Natural killer cell (primary cell): ENCODE data around the gene CFAP58. TPM values are rescaled to one million over a fixed set of nuclear protein-coding genes. Genes with fewer than 3 reads are reported as not detected.

ENCODE experiments used
- ATAC-seq, 3 donors: fragments of 150-1000 bp in 2 of 3; fragments of 200-7000 bp in 1 of 3; cut with Tn5 transposase; 1 replicate in 1 of 3; 2 replicates in 2 of 3; pipeline ENCODE4 v1.10.0; 2021; ENCODE audit warnings: mild to moderate bottlenecking in 2 of 3, moderate library complexity in 2 of 3
- DNase-seq, 2 donors: peaks; one replicate each; pipeline versions ENCODE4 v3.0.0 to v3.0.0-alpha.2; 2013 to 2021; ENCODE audit warnings: mixed read lengths in 1 of 2
- H3K27ac ChIP-seq: one replicate; pipeline ENCODE4 v1.5.1; 2013; ENCODE audit warnings: mild to moderate bottlenecking, low read length
- H3K27me3 ChIP-seq: one replicate; pipeline ENCODE4 v1.6.1; 2013; ENCODE audit warnings: low read length; ENCODE audit not compliant: control insufficient read depth, insufficient read depth
- H3K36me3 ChIP-seq: one replicate; pipeline ENCODE4 v1.6.1; 2013; ENCODE audit warnings: low read length; ENCODE audit not compliant: control insufficient read depth, insufficient read depth
- H3K4me1 ChIP-seq: one replicate; pipeline ENCODE4 v1.6.1; 2013; ENCODE audit warnings: low read length; ENCODE audit not compliant: control insufficient read depth, insufficient read depth
- H3K4me3 ChIP-seq: one replicate; pipeline ENCODE4 v1.5.1; 2013; ENCODE audit warnings: low read length
- H3K9me3 ChIP-seq: one replicate; pipeline ENCODE4 v1.6.1; 2013; ENCODE audit warnings: low read length; ENCODE audit not compliant: control insufficient read depth, insufficient read depth
- H3K27ac Mint-ChIP-seq, 2 donors: one replicate each; pipeline ENCODE4 v1.8.0; 2022; ENCODE audit warnings: mild to moderate bottlenecking in 2 of 2, mixed read lengths in 2 of 2, moderate library complexity in 1 of 2
- H3K27me3 Mint-ChIP-seq, 2 donors: one replicate each; pipeline ENCODE4 v1.8.0; 2022; ENCODE audit warnings: low read depth in 2 of 2, mixed read lengths in 2 of 2
- H3K36me3 Mint-ChIP-seq: one replicate; pipeline ENCODE4 v1.8.0; 2022; ENCODE audit warnings: mixed read lengths
- H3K4me1 Mint-ChIP-seq, 2 donors: one replicate each; pipeline ENCODE4 v1.8.0; 2022; ENCODE audit warnings: mixed read lengths in 2 of 2
- H3K4me3 Mint-ChIP-seq: one replicate; pipeline ENCODE4 v1.8.0; 2022; ENCODE audit warnings: mild to moderate bottlenecking, moderate library complexity, mixed read lengths
- H3K9me3 Mint-ChIP-seq, 2 donors: one replicate each; pipeline ENCODE4 v1.8.0; 2022; ENCODE audit warnings: mixed read lengths in 2 of 2
- CTCF ChIP-seq: fragments of 200-600 bp; IDR thresholded peaks from one replicate; pipeline ENCODE4 v1.8.0; 2022; ENCODE audit warnings: antibody characterized with exemption
- WGBS: methylation state at CpG from one replicate; pipeline ENCODE4 v1.1.7; 2013; ENCODE audit warnings: missing lambda C conversion rate; ENCODE audit not compliant: insufficient coverage; 5-methylcytosine and 5-hydroxymethylcytosine counted together
- intact Hi-C: fragments of 100-400 bp; cut with micrococcal nuclease; formaldehyde crosslinking; loops from one replicate; pipeline ENCODE4 v1.14.2; 2022
- total RNA-seq, 4 donors: library from RNA; stranded (reverse); fragments of 120-200 nt in 1 of 4; gene quantifications; one replicate each; pipeline versions ENCODE4 v1.2.3 to v1.2.4, GENCODE V29; 2013 to 2022

Gene CFAP58
- total RNA-seq, 3 donors from 2014 or later (not counting 1 experiment from before 2014, with no cell fraction given) = 0.07 to 0.15 (median 0.11) TPM

GRCh38 chr10:104449391-104449790 is 95.8 kb downstream of the CFAP58 start:
- no peak for TF ChIP-seq CTCF
- Mint-ChIP-seq H3K36me3 (no peaks in the 10 kb centered on the region), H3K4me3 (no peak overlapping the region), H3K4me1 (no peaks in the 10 kb centered on the region), H3K27ac (no peak overlapping the region), H3K9me3 (no peaks in the 10 kb centered on the region), H3K27me3 (peaks cover 0 to 11% of the 10 kb centered on the region in 2 donors)
- intact Hi-C loops = no loop called here
- Histone ChIP-seq H3K9me3 (no peaks in the 10 kb centered on the region), H3K36me3 (no peaks in the 10 kb centered on the region), H3K27ac (no peak overlapping the region), H3K4me3 (no peak overlapping the region), H3K4me1 (no peaks in the 10 kb centered on the region), H3K27me3 (no peaks in the 10 kb centered on the region)
- no peak for ATAC-seq
- no peak for DNase-seq
- 93% methylated on average over 3 of the region's 3 CpGs for WGBS

GRCh38 chr10:104450490-104450889 is 96.9 kb downstream of the CFAP58 start:
- Histone ChIP-seq H3K4me3 (no peak overlapping the region), H3K4me1 (no peaks in the 10 kb centered on the region), H3K36me3 (no peaks in the 10 kb centered on the region), H3K9me3 (no peaks in the 10 kb centered on the region), H3K27me3 (no peaks in the 10 kb centered on the region), H3K27ac (no peak overlapping the region)
- no peaks in the 10 kb centered on the region for H3K36me3 Mint-ChIP-seq
- DNase-seq (no peak), ATAC-seq (no peak)
- H3K9me3 Mint-ChIP-seq = no peaks in the 10 kb centered on the region
- TF ChIP-seq CTCF = no peak
- no peak overlapping the region for H3K27ac Mint-ChIP-seq
- no peaks in the 10 kb centered on the region for H3K4me1 Mint-ChIP-seq
- H3K4me3 Mint-ChIP-seq = no peak overlapping the region
- intact Hi-C loops = no loop called here
- peaks cover 3 to 12% of the 10 kb centered on the region in 2 donors for H3K27me3 Mint-ChIP-seq

GRCh38 chr10:104450954-104451353 is 97.3 kb downstream of the CFAP58 start:
- no peaks in the 10 kb centered on the region for H3K9me3 ChIP-seq
- Mint-ChIP-seq H3K27ac (no peak overlapping the region), H3K4me1 (no peaks in the 10 kb centered on the region), H3K9me3 (no peaks in the 10 kb centered on the region), H3K27me3 (peaks cover 8 to 17% of the 10 kb centered on the region in 2 donors), H3K36me3 (no peaks in the 10 kb centered on the region), H3K4me3 (no peak overlapping the region)
- no peak for TF ChIP-seq CTCF
- no peaks in the 10 kb centered on the region for H3K36me3 ChIP-seq
- H3K4me3 ChIP-seq = no peak overlapping the region
- WGBS = 90% methylated on average over 4 of the region's 5 CpGs
- no peak for DNase-seq
- no peaks in the 10 kb centered on the region for H3K4me1 ChIP-seq
- no peaks in the 10 kb centered on the region for H3K27me3 ChIP-seq
- intact Hi-C loops = no loop called here
- no peak for ATAC-seq
- H3K27ac ChIP-seq = no peak overlapping the region

- 90% methylated on average over 3 of the region's 3 CpGs for WGBS
- ATAC-seq = no peak
- intact Hi-C loops = no loop called here
Observed at GRCh38 chr10:104452977-104453376, 99.3 kb downstream of the CFAP58 start.

More at GRCh38 chr10:104452977-104453376, 99.3 kb downstream of the CFAP58 start:
- H3K4me1 ChIP-seq = no peaks in the 10 kb centered on the region
- DNase-seq = no peak
- no peaks in the 10 kb centered on the region for H3K36me3 ChIP-seq
- no peak for TF ChIP-seq CTCF
- no peak overlapping the region for H3K4me3 ChIP-seq
- H3K4me1 Mint-ChIP-seq = no peaks in the 10 kb centered on the region
- no peaks in the 10 kb centered on the region for H3K9me3 ChIP-seq
- no peaks in the 10 kb centered on the region for H3K27me3 ChIP-seq
- peaks cover 22 to 23% of the 10 kb centered on the region in 2 donors for H3K27me3 Mint-ChIP-seq
- H3K27ac ChIP-seq = no peak overlapping the region
- H3K27ac Mint-ChIP-seq = no peak overlapping the region
- H3K36me3 Mint-ChIP-seq = no peaks in the 10 kb centered on the region
- no peaks in the 10 kb centered on the region for H3K9me3 Mint-ChIP-seq
- no peak overlapping the region for H3K4me3 Mint-ChIP-seq
